ENCODE measurements around the gene TCTA.

GRCh38 chr3:49465270-49466034 lies 53.2 kb downstream of the TCTA start:
- TF ChIP-seq GABPA (IDR thresholded peaks at IDR 0.05; ENCODE audit: borderline replicate concordance, insufficient read depth, low read length), result no peak
- TF ChIP-seq CTCF (IDR thresholded peaks at IDR 0.05; ENCODE audit: control extremely low read depth in 1 of 3, insufficient read depth in 1 of 3, low read depth in 1 of 3, low read length in 3 of 3), result no peak
- TF ChIP-seq FOSL1 (IDR thresholded peaks at IDR 0.05; ENCODE audit: insufficient read depth, low read depth, low read length), result no peak
- TF ChIP-seq POLR2AphosphoS5 (IDR thresholded peaks at IDR 0.05; ENCODE audit: low read depth, low read length), result no peak
- TF ChIP-seq TAF1 (IDR thresholded peaks at IDR 0.05; ENCODE audit: low read depth, low read length), result no peak
- no peak for TF ChIP-seq EZH2 (IDR thresholded peaks at IDR 0.05; ENCODE audit: low read depth, low read length, severe bottlenecking)
- no peak for TF ChIP-seq BACH1 (IDR thresholded peaks at IDR 0.05; ENCODE audit: low read length)
- TF ChIP-seq POLR2A (IDR thresholded peaks at IDR 0.05; ENCODE audit: control extremely low read depth in 1 of 2, low read depth in 2 of 2, low read length in 2 of 2), result no peak
- no peak for TF ChIP-seq RAD21 (IDR thresholded peaks at IDR 0.05 in 1 of 2, conservative IDR thresholded peaks at IDR 0.05 in 1 of 2; ENCODE audit: low read depth in 2 of 2, low read length in 2 of 2)
- TF ChIP-seq, protein P1, sequence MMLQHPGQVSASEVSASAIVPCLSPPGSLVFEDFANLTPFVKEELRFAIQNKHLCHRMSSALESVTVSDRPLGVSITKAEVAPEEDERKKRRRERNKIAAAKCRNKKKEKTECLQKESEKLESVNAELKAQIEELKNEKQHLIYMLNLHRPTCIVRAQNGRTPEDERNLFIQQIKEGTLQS (IDR thresholded peaks at IDR 0.05; ENCODE audit: insufficient read depth, low read depth, low read length), result no peak
